GM23338 (cell line): Measurements from ENCODE around the gene TMEM87B.

Experiments used
- CREB1 ChIP-seq: fragments of 250-450 bp; sonication (Bioruptor Pico); IDR thresholded peaks from 2 replicates; pipeline ENCODE4 v1.5.0; 2020; ENCODE audit warnings: low read depth, mild to moderate bottlenecking, moderate library complexity
- CTCF ChIP-seq, 2 experiments: fragments of 200-600 bp in 1 of 2; sonication (generic) in 1 of 2; conservative IDR thresholded peaks; 2 replicates each; pipeline versions ENCODE4 v1.5.1 to v1.6.1; 2016 to 2017; ENCODE audit warnings: antibody characterized with exemption in 2 of 2, low read depth in 2 of 2, mild to moderate bottlenecking in 2 of 2, moderate library complexity in 1 of 2
- ETS1 ChIP-seq: IDR thresholded peaks from 2 replicates; pipeline ENCODE4 v1.6.1; 2016; ENCODE audit warnings: antibody characterized with exemption
- EZH2 ChIP-seq: fragments of 200-600 bp; sonication (generic); IDR thresholded peaks from one replicate; pipeline ENCODE4 v1.8.0; 2017; ENCODE audit warnings: antibody characterized with exemption, mild to moderate bottlenecking, low read depth; ENCODE audit not compliant: unreplicated experiment
- EZH2phosphoT487 ChIP-seq: fragments of 200-600 bp; sonication (generic); IDR thresholded peaks from one replicate; pipeline ENCODE4 v1.8.1; 2018; ENCODE audit warnings: antibody characterized with exemption; ENCODE audit not compliant: unreplicated experiment
- JUNB ChIP-seq: IDR thresholded peaks from one replicate; pipeline ENCODE4 v1.6.1; 2016; ENCODE audit warnings: antibody characterized with exemption; ENCODE audit not compliant: unreplicated experiment
- NANOG ChIP-seq: IDR thresholded peaks from 2 replicates; pipeline ENCODE4 v1.6.1; 2016; ENCODE audit warnings: antibody characterized with exemption, borderline replicate concordance
- POLR2AphosphoS5 ChIP-seq: IDR thresholded peaks from 2 replicates; pipeline ENCODE4 v1.6.1; 2016; ENCODE audit warnings: antibody characterized with exemption, low read depth
- REST ChIP-seq: IDR thresholded peaks from one replicate; pipeline ENCODE4 v1.6.1; 2018; ENCODE audit warnings: antibody characterized with exemption; ENCODE audit not compliant: unreplicated experiment

GRCh38 chr2:112133344-112133743, 78.3 kb downstream of the TMEM87B start:
- TF ChIP-seq EZH2 (no peak), ETS1 (no peak), CTCF (conservative IDR thresholded peaks at IDR 0.05; ENCODE audit: low read depth in 2 of 2) (no peak), NANOG (no peak), POLR2AphosphoS5 (no peak), CREB1 (CRISPR knock-in tag) (no peak), REST (no peak), JUNB (no peak), EZH2phosphoT487 (no peak)
